ENCODE measurements around the gene PTPN18.

The PTPN18 gene

GRCh38 chr2:130353291-130354138 lies 2.3 kb upstream of the PTPN18 start:
- Histone ChIP-seq H3K4me3 (ENCODE audit: low read depth, low read length) (no peak overlapping the region), H3K36me3 (ENCODE audit: control insufficient read depth, insufficient read depth, low read length) (no peaks in the 10 kb centered on the region), H3K9ac (ENCODE audit: low read depth, low read length) (no peak overlapping the region), H3K4me1 (ENCODE audit: control insufficient read depth, insufficient read depth, low read length) (peaks cover 4% of the 10 kb centered on the region), H3K9me3 (ENCODE audit: control insufficient read depth, insufficient read depth, low read length) (no peaks in the 10 kb centered on the region), H3K27me3 (ENCODE audit: control insufficient read depth, insufficient read depth, low read length) (peaks cover 36% of the 10 kb centered on the region)

- Histone ChIP-seq H3K27me3 (ENCODE audit: control insufficient read depth, insufficient read depth, low read length) (peaks cover 36% of the 10 kb centered on the region), H3K9ac (ENCODE audit: low read depth, low read length) (no peak overlapping the region), H3K4me1 (ENCODE audit: control insufficient read depth, insufficient read depth, low read length) (peaks cover 4% of the 10 kb centered on the region), H3K9me3 (ENCODE audit: control insufficient read depth, insufficient read depth, low read length) (no peaks in the 10 kb centered on the region), H3K4me3 (ENCODE audit: low read depth, low read length) (no peak overlapping the region), H3K36me3 (ENCODE audit: control insufficient read depth, insufficient read depth, low read length) (no peaks in the 10 kb centered on the region)
Observed at GRCh38 chr2:130354139-130354428, 1.8 kb upstream of the PTPN18 start.

- peaks cover 36% of the 10 kb centered on the region for H3K27me3 ChIP-seq (ENCODE audit: control insufficient read depth, insufficient read depth, low read length)
- H3K4me3 ChIP-seq (ENCODE audit: low read depth, low read length): peak overlapping the region; percentile 61
- H3K4me1 ChIP-seq (ENCODE audit: control insufficient read depth, insufficient read depth, low read length): peaks cover 4% of the 10 kb centered on the region
- no peak overlapping the region for H3K9ac ChIP-seq (ENCODE audit: low read depth, low read length)
- no peaks in the 10 kb centered on the region for H3K9me3 ChIP-seq (ENCODE audit: control insufficient read depth, insufficient read depth, low read length)
- H3K36me3 ChIP-seq (ENCODE audit: control insufficient read depth, insufficient read depth, low read length): no peaks in the 10 kb centered on the region
Observed at GRCh38 chr2:130355172-130355577, 681 bp upstream of the PTPN18 start.

- Histone ChIP-seq H3K27me3 (ENCODE audit: control insufficient read depth, insufficient read depth, low read length) (peaks cover 36% of the 10 kb centered on the region), H3K9me3 (ENCODE audit: control insufficient read depth, insufficient read depth, low read length) (no peaks in the 10 kb centered on the region), H3K4me1 (ENCODE audit: control insufficient read depth, insufficient read depth, low read length) (no peaks in the 10 kb centered on the region), H3K9ac (ENCODE audit: low read depth, low read length) (no peak overlapping the region), H3K36me3 (ENCODE audit: control insufficient read depth, insufficient read depth, low read length) (no peaks in the 10 kb centered on the region), H3K4me3 (ENCODE audit: low read depth, low read length) (no peak overlapping the region)
Observed at GRCh38 chr2:130357864-130358263, 2.0 kb downstream of the PTPN18 start.

GRCh38 chr2:130358420-130359350 lies 2.8 kb downstream of the PTPN18 start:
- Histone ChIP-seq H3K36me3 (ENCODE audit: control insufficient read depth, insufficient read depth, low read length) (no peaks in the 10 kb centered on the region), H3K27me3 (ENCODE audit: control insufficient read depth, insufficient read depth, low read length) (peaks cover 29% of the 10 kb centered on the region), H3K9ac (ENCODE audit: low read depth, low read length) (no peak overlapping the region)

GRCh38 chr2:130359466-130359865 lies 3.6 kb downstream of the PTPN18 start:
- Histone ChIP-seq H3K9ac (ENCODE audit: low read depth, low read length) (no peak overlapping the region), H3K9me3 (ENCODE audit: control insufficient read depth, insufficient read depth, low read length) (no peaks in the 10 kb centered on the region), H3K4me3 (ENCODE audit: low read depth, low read length) (no peak overlapping the region), H3K36me3 (ENCODE audit: control insufficient read depth, insufficient read depth, low read length) (no peaks in the 10 kb centered on the region), H3K27me3 (ENCODE audit: control insufficient read depth, insufficient read depth, low read length) (peaks cover 22% of the 10 kb centered on the region), H3K4me1 (ENCODE audit: control insufficient read depth, insufficient read depth, low read length) (no peaks in the 10 kb centered on the region)

More at GRCh38 chr2:130358420-130359350, 2.8 kb downstream of the PTPN18 start:
- Histone ChIP-seq H3K4me1 (ENCODE audit: control insufficient read depth, insufficient read depth, low read length) (no peaks in the 10 kb centered on the region), H3K4me3 (ENCODE audit: low read depth, low read length) (no peak overlapping the region), H3K9me3 (ENCODE audit: control insufficient read depth, insufficient read depth, low read length) (no peaks in the 10 kb centered on the region)

- no peaks in the 10 kb centered on the region for H3K36me3 ChIP-seq (ENCODE audit: control insufficient read depth, insufficient read depth, low read length)
- H3K4me1 ChIP-seq (ENCODE audit: control insufficient read depth, insufficient read depth, low read length): no peaks in the 10 kb centered on the region
- H3K9ac ChIP-seq (ENCODE audit: low read depth, low read length): no peak overlapping the region
Observed at GRCh38 chr2:130363479-130363878, 7.6 kb downstream of the PTPN18 start.

GRCh38 chr2:130365075-130365474 lies 9.2 kb downstream of the PTPN18 start:
- Histone ChIP-seq H3K4me1 (ENCODE audit: control insufficient read depth, insufficient read depth, low read length) (peaks cover 11% of the 10 kb centered on the region), H3K4me3 (ENCODE audit: low read depth, low read length) (no peak overlapping the region), H3K27me3 (ENCODE audit: control insufficient read depth, insufficient read depth, low read length) (no peaks in the 10 kb centered on the region), H3K36me3 (ENCODE audit: control insufficient read depth, insufficient read depth, low read length) (no peaks in the 10 kb centered on the region), H3K9me3 (ENCODE audit: control insufficient read depth, insufficient read depth, low read length) (no peaks in the 10 kb centered on the region), H3K9ac (ENCODE audit: low read depth, low read length) (no peak overlapping the region)

More at GRCh38 chr2:130363479-130363878, 7.6 kb downstream of the PTPN18 start:
- Histone ChIP-seq H3K4me3 (ENCODE audit: low read depth, low read length) (no peak overlapping the region), H3K9me3 (ENCODE audit: control insufficient read depth, insufficient read depth, low read length) (no peaks in the 10 kb centered on the region), H3K27me3 (ENCODE audit: control insufficient read depth, insufficient read depth, low read length) (no peaks in the 10 kb centered on the region)

GRCh38 chr2:130365963-130366362 lies 10.1 kb downstream of the PTPN18 start:
- Histone ChIP-seq H3K36me3 (ENCODE audit: control insufficient read depth, insufficient read depth, low read length) (no peaks in the 10 kb centered on the region), H3K9ac (ENCODE audit: low read depth, low read length) (no peak overlapping the region)

GRCh38 chr2:130366720-130367119 lies 10.9 kb downstream of the PTPN18 start:
- H3K4me3 ChIP-seq (ENCODE audit: low read depth, low read length): no peak overlapping the region
- H3K9ac ChIP-seq (ENCODE audit: low read depth, low read length): no peak overlapping the region
- H3K9me3 ChIP-seq (ENCODE audit: control insufficient read depth, insufficient read depth, low read length): no peaks in the 10 kb centered on the region
- peaks cover 11% of the 10 kb centered on the region for H3K4me1 ChIP-seq (ENCODE audit: control insufficient read depth, insufficient read depth, low read length)
- H3K36me3 ChIP-seq (ENCODE audit: control insufficient read depth, insufficient read depth, low read length): no peaks in the 10 kb centered on the region
- H3K27me3 ChIP-seq (ENCODE audit: control insufficient read depth, insufficient read depth, low read length): peaks cover 2% of the 10 kb centered on the region

More at GRCh38 chr2:130365963-130366362, 10.1 kb downstream of the PTPN18 start:
- H3K4me1 ChIP-seq (ENCODE audit: control insufficient read depth, insufficient read depth, low read length): peaks cover 11% of the 10 kb centered on the region
- no peaks in the 10 kb centered on the region for H3K9me3 ChIP-seq (ENCODE audit: control insufficient read depth, insufficient read depth, low read length)
- H3K4me3 ChIP-seq (ENCODE audit: low read depth, low read length): no peak overlapping the region
- no peaks in the 10 kb centered on the region for H3K27me3 ChIP-seq (ENCODE audit: control insufficient read depth, insufficient read depth, low read length)

- no peak overlapping the region for H3K9ac ChIP-seq (ENCODE audit: low read depth, low read length)
- H3K9me3 ChIP-seq (ENCODE audit: control insufficient read depth, insufficient read depth, low read length): no peaks in the 10 kb centered on the region
- H3K36me3 ChIP-seq (ENCODE audit: control insufficient read depth, insufficient read depth, low read length): no peaks in the 10 kb centered on the region
- H3K4me3 ChIP-seq (ENCODE audit: low read depth, low read length): no peak overlapping the region
- H3K4me1 ChIP-seq (ENCODE audit: control insufficient read depth, insufficient read depth, low read length): peaks cover 14% of the 10 kb centered on the region
- peaks cover 5% of the 10 kb centered on the region for H3K27me3 ChIP-seq (ENCODE audit: control insufficient read depth, insufficient read depth, low read length)
Observed at GRCh38 chr2:130368786-130369185, 12.9 kb downstream of the PTPN18 start.

Measured in iPS-15b (cell line).